K562 (cell line): ENCODE results near the gene RNU11. TPM values are rescaled to one million over a fixed set of nuclear protein-coding genes. Genes with fewer than 3 reads are reported as not detected.

ENCODE experiments used
- ATAC-seq: fragments of 200-7000 bp; cut with Tn5 transposase; 3 replicates; pipeline ENCODE4 v1.9.1; 2020; ENCODE audit warnings: moderate library complexity
- BruUV-seq: library from RNA; stranded (reverse); fragments of 400-500 nt; replicated peaks from 2 replicates; lab custom pipeline; 2021; lab: Mats Ljungman, UMichigan
- CTCF ChIA-PET: fragments of 300-600 bp; formaldehyde crosslinking; extraction: SDS; loops from one replicate; lab custom pipeline; 2021; ENCODE audit warnings: low intra/inter-chr PET ratio; lab: Yijun Ruan, JAX
- POLR2A ChIA-PET: fragments of 300-600, 350-650 bp; sonication (Branson Sonifier 250); formaldehyde crosslinking; extraction: SDS; loops from one replicate; lab custom pipeline; 2021; ENCODE audit warnings: antibody characterized with exemption, inconsistent platforms; lab: Yijun Ruan, JAX
- DNase-seq, 4 experiments: peaks; one replicate each; pipeline versions ENCODE4 v3.0.0 to v3.0.0-alpha.2; 2011 to 2018; ENCODE audit warnings: low spot score in 3 of 4, mixed read lengths in 3 of 4; ENCODE audit errors: extremely low read depth in 1 of 4
- FAIRE-seq: peaks from 2 replicates; lab custom pipeline; 2011; peaks lifted over from hg19 to GRCh38; lab: Jason Lieb, UNC
- H2AFZ ChIP-seq: 2 replicates; pipeline ENCODE4 v1.6.0; 2011; ENCODE audit warnings: low read depth, low read length, control low read depth, inconsistent platforms
- H3K27ac ChIP-seq: fragments of 200-600 bp; 3 replicates; pipeline ENCODE4 v1.8.0; 2011; ENCODE audit warnings: low read depth, mild to moderate bottlenecking, control low read depth, inconsistent platforms, low read length, moderate library complexity, mixed read lengths; ENCODE audit errors: extremely low read depth
- H3K27me3 ChIP-seq, 2 experiments: fragments of 300-600 bp in 1 of 2; 2 replicates in 1 of 2; 3 replicates in 1 of 2; pipeline versions ENCODE4 v1.6.0 to v1.8.0; 2011; ENCODE audit warnings: inconsistent platforms in 2 of 2, low read length in 2 of 2, mild to moderate bottlenecking in 1 of 2, mixed read lengths in 1 of 2, moderate library complexity in 1 of 2; ENCODE audit not compliant: control insufficient read depth in 2 of 2, insufficient read depth in 2 of 2
- H3K36me3 ChIP-seq: fragments of 300-600 bp; 3 replicates; pipeline ENCODE4 v1.8.0; 2011; ENCODE audit warnings: mild to moderate bottlenecking, low read length, inconsistent platforms; ENCODE audit not compliant: control insufficient read depth, insufficient read depth
- H3K4me1 ChIP-seq, 2 experiments: fragments of 200-600 bp in 1 of 2; replicated peaks in 1 of 2; 2 replicates in 1 of 2; 3 replicates in 1 of 2; pipeline versions ENCODE4 v1.5.1 to v1.8.0; 2011; ENCODE audit warnings: inconsistent platforms in 2 of 2, low read length in 2 of 2, mild to moderate bottlenecking in 1 of 2, mixed read lengths in 1 of 2, moderate library complexity in 1 of 2; ENCODE audit not compliant: control insufficient read depth in 2 of 2, insufficient read depth in 2 of 2
- H3K4me2 ChIP-seq: 2 replicates; pipeline ENCODE4 v1.6.1; 2011; ENCODE audit warnings: low read length, control low read depth, inconsistent platforms, mixed read lengths; ENCODE audit not compliant: insufficient read depth
- H3K4me3 ChIP-seq: fragments of 200-600 bp; sonication (generic), shearing (Covaris generic); 2 replicates; pipeline ENCODE4 v1.5.1; 2016; ENCODE audit warnings: control low read depth, inconsistent platforms
- H3K79me2 ChIP-seq: fragments of 200-600 bp; 3 replicates; pipeline ENCODE4 v1.8.0; 2011; ENCODE audit warnings: low read length, inconsistent platforms; ENCODE audit not compliant: control insufficient read depth, insufficient read depth
- H3K9ac ChIP-seq, 2 experiments: 2 replicates each; pipeline versions ENCODE4 v1.6.0 to v1.6.1; 2011; ENCODE audit warnings: low read depth in 2 of 2, low read length in 2 of 2, control low read depth in 1 of 2, inconsistent platforms in 1 of 2, mild to moderate bottlenecking in 1 of 2, mixed read lengths in 1 of 2; ENCODE audit not compliant: insufficient read depth in 1 of 2
- H3K9me1 ChIP-seq: one replicate; pipeline ENCODE4 v1.6.0; 2011; ENCODE audit warnings: inconsistent platforms, mild to moderate bottlenecking, low read length, moderate library complexity; ENCODE audit not compliant: control insufficient read depth, insufficient read depth
- H3K9me3 ChIP-seq: replicated peaks from 2 replicates; pipeline ENCODE4 v1.5.1; 2011; ENCODE audit warnings: low read depth, low read length, inconsistent platforms; ENCODE audit not compliant: control insufficient read depth, insufficient read depth
- H4K20me1 ChIP-seq: replicated peaks from 2 replicates; pipeline ENCODE4 v1.6.1; 2011; ENCODE audit warnings: low read length, inconsistent platforms, mixed read lengths; ENCODE audit not compliant: control insufficient read depth, insufficient read depth
- ARID1B ChIP-seq: fragments of 450-650 bp; IDR thresholded peaks from 2 replicates; pipeline ENCODE4 v1.6.1; 2016; ENCODE audit warnings: antibody characterized with exemption, mild to moderate bottlenecking, inconsistent platforms
- CEBPG ChIP-seq, 3 experiments: fragments of 200-800 bp in 1 of 3; sonication (Bioruptor generic) in 1 of 3; sonication (generic) in 1 of 3; formaldehyde crosslinking in 1 of 3; IDR thresholded peaks in 2 of 3; conservative IDR thresholded peaks in 1 of 3; 2 replicates each; pipeline versions ENCODE4 v1.6.1 to v1.8.0; 2016 to 2022; ENCODE audit warnings: missing compliant biosample characterization in 2 of 3, missing genetic modification characterization in 2 of 3, mild to moderate bottlenecking in 1 of 3, missing genetic modification reagents in 1 of 3
- CHD4 ChIP-seq: fragments of 200-600 bp; sonication (generic); IDR thresholded peaks from 3 replicates; pipeline ENCODE4 v1.6.1; 2012; ENCODE audit warnings: low read depth, mild to moderate bottlenecking, mixed read lengths, low read length, inconsistent platforms; ENCODE audit not compliant: insufficient read depth, insufficient replicate concordance, poor library complexity, severe bottlenecking
- CREBBP ChIP-seq: IDR thresholded peaks from one replicate; pipeline ENCODE4 v1.6.1; 2012; ENCODE audit warnings: low read depth, mild to moderate bottlenecking, control low read depth, inconsistent platforms, low read length
- FOSL1 ChIP-seq: fragments of 200-800 bp; sonication (Bioruptor generic); conservative IDR thresholded peaks from 2 replicates; pipeline ENCODE4 v1.6.1; 2016; ENCODE audit warnings: missing genetic modification characterization, missing compliant biosample characterization
- JUND ChIP-seq, 2 experiments: IDR thresholded peaks; 2 replicates in 1 of 2; 3 replicates in 1 of 2; pipeline ENCODE4 v1.6.1; 2011; ENCODE audit warnings: borderline replicate concordance in 2 of 2, low read depth in 2 of 2, low read length in 2 of 2, improper control_type of control experiment in 1 of 2, missing biosample characterization in 1 of 2, missing genetic modification characterization in 1 of 2, missing genetic modification reagents in 1 of 2
- KAT2B ChIP-seq: IDR thresholded peaks from one replicate; pipeline ENCODE4 v1.6.1; 2012; ENCODE audit warnings: low read depth, mild to moderate bottlenecking, control low read depth, inconsistent platforms, low read length, moderate library complexity
- KDM1A ChIP-seq, 2 experiments: fragments of 450-650 bp; IDR thresholded peaks; 2 replicates each; pipeline ENCODE4 v1.6.1; 2016; ENCODE audit warnings: mild to moderate bottlenecking in 2 of 2
- RUNX1 ChIP-seq: sonication (generic); IDR thresholded peaks from 2 replicates; pipeline ENCODE4 v1.6.1; 2016; ENCODE audit warnings: antibody characterized with exemption, low read depth
- ZBTB7A ChIP-seq: IDR thresholded peaks from 2 replicates; pipeline ENCODE4 v1.6.1; 2011; ENCODE audit warnings: low read depth, mild to moderate bottlenecking, low read length, moderate library complexity, borderline replicate concordance; ENCODE audit not compliant: control insufficient read depth
- WGBS: fragments of 100-300 bp; shearing (Covaris generic); methylation state at CpG from one replicate; pipeline ENCODE4 v1.1.6; 2016; ENCODE audit warnings: low coverage, mixed read lengths; ENCODE audit not compliant: insufficient coverage; ENCODE audit errors: missing lambda C conversion rate; 5-methylcytosine and 5-hydroxymethylcytosine counted together
- in situ Hi-C: fragments of 300-500 bp; cut with MboI; formaldehyde crosslinking; loops from 4 replicates; pipeline ENCODE4 v1.15.0; 2018; ENCODE audit warnings: inconsistent platforms, mixed read lengths
- intact Hi-C: fragments of 100-400 bp; cut with micrococcal nuclease; formaldehyde crosslinking; loops from 2 replicates; pipeline ENCODE4 v1.14.2; 2022
- polyA plus RNA-seq, 8 experiments: library from polyadenylated mRNA; depleted of rRNA in 4 of 8; stranded (reverse) in 5 of 8; unstranded in 3 of 8; fragments of >200 nt; fragmentation: Nextera tagmentation in 2 of 8; fragmentation: Illumina TruSeq in 1 of 8; extraction: Ambion mirVana in 2 of 8; extraction: Trizol in 1 of 8; gene quantifications; 2 replicates each; pipeline versions ENCODE4 v1.2.1 to v1.2.3, GENCODE V29; 2011 to 2014; ENCODE audit warnings: inconsistent platforms in 1 of 8, missing spikeins in 1 of 8
- total RNA-seq, 7 experiments: library from RNA; depleted of rRNA in 6 of 7; stranded (reverse); fragments of >200 nt in 6 of 7; fragmentation: Illumina TruSeq in 2 of 7; extraction: Trizol in 2 of 7; gene quantifications; 2 replicates each; pipeline versions ENCODE4 v1.2.1 to v1.2.3, GENCODE V29; 2011 to 2021; ENCODE audit warnings: low replicate concordance in 1 of 7
- TF ChIP-seq, protein P1 (sequence below), 2 experiments: fragments of 450-650 bp in 1 of 2; sonication (generic) in 1 of 2; formaldehyde crosslinking in 1 of 2; IDR thresholded peaks in 1 of 2; conservative IDR thresholded peaks in 1 of 2; 2 replicates each; pipeline versions ENCODE4 v1.6.1 to v1.8.1; 2016 to 2023; ENCODE audit warnings: mild to moderate bottlenecking in 2 of 2, moderate library complexity in 2 of 2, inconsistent platforms in 1 of 2, missing genetic modification reagents in 1 of 2

Gene RNU11
- total and polyA plus RNA-seq, 9 of the 15 experiments (the other 6 are each of a cell fraction or from before 2014, with no cell fraction given), result not detected

- DNase-seq, result peak in 3 of 4 experiments; percentile 6 to 47 (median 11)
- H2AFZ ChIP-seq, result no peak overlapping the region
- no peaks in the 10 kb centered on the region for H3K79me2 ChIP-seq
- no TSS peak for BruUV-seq
- TF ChIP-seq CREBBP, result no peak
- peak; percentile 69 for TF ChIP-seq FOSL1
- no peak for TF ChIP-seq CHD4
- peak in 1 of 2 experiments; percentile 9; a peak in 1 of 4 replicates for TF ChIP-seq KDM1A (IDR thresholded peaks at IDR 0.05)
- TF ChIP-seq JUND (IDR thresholded peaks at IDR 0.05; ENCODE audit: borderline replicate concordance, low read depth, low read length), result peak; percentile 60; the same call in 1 of the 2 replicates
- no peak for TF ChIP-seq JUND (tag; IDR thresholded peaks at IDR 0.05; ENCODE audit: borderline replicate concordance, low read depth, low read length)
- no peak for TF ChIP-seq RUNX1
- TF ChIP-seq ARID1B, result peak; percentile 11; the same call in 1 of the 2 replicates
- no peak for TF ChIP-seq KAT2B
- no peak for TF ChIP-seq ZBTB7A
- no peak for TF ChIP-seq CEBPG (CRISPR knock-in tag; IDR thresholded peaks at IDR 0.05)
- TF ChIP-seq CEBPG (tag; conservative IDR thresholded peaks at IDR 0.05 in 1 of 2, IDR thresholded peaks at IDR 0.05 in 1 of 2), result no peak
- TF ChIP-seq, protein P1, sequence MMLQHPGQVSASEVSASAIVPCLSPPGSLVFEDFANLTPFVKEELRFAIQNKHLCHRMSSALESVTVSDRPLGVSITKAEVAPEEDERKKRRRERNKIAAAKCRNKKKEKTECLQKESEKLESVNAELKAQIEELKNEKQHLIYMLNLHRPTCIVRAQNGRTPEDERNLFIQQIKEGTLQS (IDR thresholded peaks at IDR 0.05), result peak; percentile 41; the same call in 1 of the 2 replicates
- TF ChIP-seq, protein P1 (CRISPR knock-in tag; conservative IDR thresholded peaks at IDR 0.05), result no peak
- in situ Hi-C loops (no loop called here), intact Hi-C loops (no loop called here)
- peaks cover 5 to 13% of the 10 kb centered on the region in 2 experiments; a peak in 4 of 5 replicates for H3K4me1 ChIP-seq
- peak; percentile 51 for FAIRE-seq
- WGBS, result 41% methylated on average over 6 of the region's 6 CpGs
- H3K27me3 ChIP-seq, result no peaks in the 10 kb centered on the region
- H3K4me3 ChIP-seq, result no peak overlapping the region
- H3K9me3 ChIP-seq, result no peaks in the 10 kb centered on the region
- H3K4me2 ChIP-seq, result no peak overlapping the region
- H3K9me1 ChIP-seq, result no peaks in the 10 kb centered on the region
- no peak overlapping the region for H3K9ac ChIP-seq
- ATAC-seq, result no peak; the same call in 2 of the 3 replicates
- CTCF ChIA-PET, result no interaction called here
- POLR2A ChIA-PET, result interaction anchor here (0.6 to 3.9 kb wide), 8 partner anchors 8 to 231 kb away, joined by 3 to 18 read pairs (median 4); partner anchors contain the start of genes GMEB1 and RNU11
- no peaks in the 10 kb centered on the region for H4K20me1 ChIP-seq
- H3K36me3 ChIP-seq, result peaks cover 29% of the 10 kb centered on the region
- no peak overlapping the region for H3K27ac ChIP-seq
Observed at GRCh38 chr1:28682840-28683239, 34.4 kb downstream of the RNU11 start.
